GM18517 (cell line): Measurements from ENCODE around the gene PSMD14.

Source experiments
- ATAC-seq: cut with Tn5 transposase; IDR thresholded peaks from one replicate; pipeline ENCODE4 v1.9.1; 2021; ENCODE audit warnings: mild to moderate bottlenecking, moderate library complexity; ENCODE audit not compliant: unreplicated experiment

The PSMD14 gene

GRCh38 chr2:161438598-161438997 is 130.4 kb downstream of the PSMD14 start:
- no peak for ATAC-seq

GRCh38 chr2:161445097-161445496 is 136.9 kb downstream of the PSMD14 start:
- no peak for ATAC-seq

- no peak for ATAC-seq
Measured at GRCh38 chr2:161448431-161448830, 140.2 kb downstream of the PSMD14 start.
